Measurements from ENCODE around the gene PRAMEF5. TPM values are rescaled to one million over a fixed set of nuclear protein-coding genes. Genes with fewer than 3 reads are reported as not detected.
"Not testable (repeated sequence)": the region's sequence is repeated elsewhere in the genome, so short reads cannot be mapped to it uniquely, and the experiment has no call there.

The PRAMEF5 gene
- polyA plus RNA-seq (2012; ENCODE audit: low read depth, missing spikeins), result not detected

DNA sequence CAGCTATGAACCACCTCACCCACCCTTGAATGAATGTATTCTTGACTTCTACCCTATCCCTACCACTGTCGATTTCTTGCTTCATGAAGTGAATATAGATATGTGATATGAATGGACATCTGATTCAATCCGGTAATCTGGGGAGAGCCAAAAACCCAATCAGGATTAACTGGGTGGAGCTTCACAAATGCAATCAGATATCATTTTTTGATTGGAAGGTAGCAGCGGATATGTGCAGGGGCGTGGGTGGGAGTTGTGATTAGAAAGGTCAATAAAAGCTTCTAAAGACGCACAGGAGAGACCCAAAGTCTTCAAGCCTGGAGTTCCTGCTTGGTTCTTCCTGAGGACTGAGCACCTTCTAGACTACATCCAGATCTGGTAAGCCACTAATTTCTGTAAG is at the start of gene PRAMEF5:
PRAMEF5 (plus strand) TSS at position 301 of the 400 bp plus-strand sequence. CDS start 5,071 bp downstream, outside the sequence.
- not testable (repeated sequence) for FAIRE-seq; DNase-seq (ENCODE audit: insufficient read length, low spot score)

DNA sequence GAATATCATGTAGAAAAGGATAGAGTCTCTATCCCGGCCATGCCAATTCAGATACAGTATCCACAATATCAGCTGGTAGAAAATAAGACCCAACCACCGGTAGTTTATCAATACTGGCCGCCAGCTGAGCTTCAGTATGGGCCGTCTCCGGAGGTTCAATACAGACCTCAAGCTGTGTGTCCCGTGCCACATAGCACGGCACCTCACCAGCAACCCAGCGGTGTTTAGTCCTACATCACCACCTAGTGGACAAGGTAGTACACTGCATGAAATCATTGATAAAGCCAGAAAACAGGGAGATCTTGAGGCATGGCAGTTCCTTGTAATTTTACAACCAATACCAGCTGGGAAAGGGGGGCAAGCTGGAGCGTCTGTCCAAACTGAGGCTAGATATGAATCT is 45.3 kb upstream of the PRAMEF5 start:
- FAIRE-seq, result not testable (repeated sequence)

GRCh38 chr1:13216619-13217018 is 37.4 kb upstream of the PRAMEF5 start:
- DNase-seq (ENCODE audit: insufficient read length, low spot score); FAIRE-seq: not testable (repeated sequence)

More for the DNA sequence above, 45.3 kb upstream of the PRAMEF5 start:
- DNase-seq (ENCODE audit: insufficient read length, low spot score), result not testable (repeated sequence)

- DNase-seq (ENCODE audit: insufficient read length, low spot score); FAIRE-seq: not testable (repeated sequence)
Measured at GRCh38 chr1:13219203-13219602, 34.8 kb upstream of the PRAMEF5 start.

- not testable (repeated sequence) for DNase-seq (ENCODE audit: insufficient read length, low spot score); FAIRE-seq
Measured at GRCh38 chr1:13222788-13223187, 31.2 kb upstream of the PRAMEF5 start.

- DNase-seq (ENCODE audit: insufficient read length, low spot score) (no peak), FAIRE-seq (no peak)
- TF ChIP-seq SPI1 (IDR thresholded peaks at IDR 0.05; ENCODE audit: low read depth, low read length) (no peak), TAF1 (IDR thresholded peaks at IDR 0.05; ENCODE audit: low read depth, low read length) (no peak), PAX5 (IDR thresholded peaks at IDR 0.05; ENCODE audit: insufficient read depth, low read length, severe bottlenecking) (no peak), POLR2AphosphoS5 (IDR thresholded peaks at IDR 0.05; ENCODE audit: low read depth, low read length) (no peak), POLR2A (IDR thresholded peaks at IDR 0.05; ENCODE audit: low read depth, low read length) (no peak), POU2F2 (IDR thresholded peaks at IDR 0.05; ENCODE audit: low read depth, low read length) (no peak)
Measured at GRCh38 chr1:13224480-13225060, 29.4 kb upstream of the PRAMEF5 start.

GRCh38 chr1:13225675-13226204 is 28.3 kb upstream of the PRAMEF5 start, which contains the start of gene PRAMEF18:
TSS of gene PRAMEF18 (minus strand) at chr1:13226154. CDS start at chr1:13226106, 48 bp downstream.
- FAIRE-seq; DNase-seq (ENCODE audit: insufficient read length, low spot score): not testable (repeated sequence)

- FAIRE-seq; DNase-seq (ENCODE audit: insufficient read length, low spot score): not testable (repeated sequence)
Measured at GRCh38 chr1:13227271-13228055, 26.5 kb upstream of the PRAMEF5 start.

DNA sequence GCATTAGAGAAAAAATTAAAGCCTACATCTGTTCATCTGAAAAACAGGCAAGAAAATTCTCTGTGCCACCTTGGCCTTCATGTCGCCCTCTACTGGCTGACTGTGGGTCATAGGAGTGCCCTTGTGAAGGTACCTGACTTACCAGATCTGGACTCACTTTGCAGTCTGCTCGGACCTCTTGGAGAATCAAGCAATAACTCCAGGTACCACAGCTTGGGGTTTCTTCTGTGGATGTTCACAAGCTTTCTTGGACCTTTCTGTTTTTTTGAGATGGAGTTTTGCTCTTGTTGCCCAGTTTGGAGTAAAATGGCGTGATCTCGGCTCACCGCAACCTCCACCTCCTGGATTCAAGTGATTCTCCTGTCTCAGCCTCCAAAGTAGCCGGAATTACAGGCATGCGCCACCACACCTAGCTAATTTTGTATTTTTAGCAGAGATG is 25.6 kb upstream of the PRAMEF5 start:
- TF ChIP-seq SPI1 (IDR thresholded peaks at IDR 0.05; ENCODE audit: low read depth, low read length), result no peak
- no peak for TF ChIP-seq POLR2AphosphoS5 (IDR thresholded peaks at IDR 0.05; ENCODE audit: low read depth, low read length)
- TF ChIP-seq PAX5 (IDR thresholded peaks at IDR 0.05; ENCODE audit: insufficient read depth, low read length, severe bottlenecking), result no peak
- no peak for TF ChIP-seq POLR2A (IDR thresholded peaks at IDR 0.05; ENCODE audit: low read depth, low read length)
- TF ChIP-seq TAF1 (IDR thresholded peaks at IDR 0.05; ENCODE audit: low read depth, low read length), result no peak
- no peak for TF ChIP-seq POU2F2 (IDR thresholded peaks at IDR 0.05; ENCODE audit: low read depth, low read length)
- DNase-seq (ENCODE audit: insufficient read length, low spot score) (no peak), FAIRE-seq (no peak)

DNA sequence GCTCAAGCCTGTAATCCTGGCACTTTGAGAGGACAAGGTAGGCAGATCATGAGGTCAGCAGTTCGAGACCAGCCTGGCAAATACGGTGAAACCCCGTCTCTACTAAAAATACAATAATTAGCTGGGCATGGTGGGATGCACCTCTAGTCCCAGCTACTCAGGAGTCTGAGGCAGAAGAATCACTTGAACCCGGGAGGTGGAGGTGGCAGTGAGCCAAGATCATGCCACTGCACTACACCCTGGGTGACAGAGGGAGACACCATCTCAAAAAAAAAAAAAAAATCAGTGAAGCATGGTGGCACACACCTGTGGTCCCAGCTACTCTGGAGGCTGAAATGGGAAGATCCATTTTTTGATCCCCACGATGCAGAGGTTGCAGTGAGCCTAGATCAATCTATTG is 23.9 kb upstream of the PRAMEF5 start:
- DNase-seq (ENCODE audit: insufficient read length, low spot score); FAIRE-seq: not testable (repeated sequence)

- DNase-seq (ENCODE audit: insufficient read length, low spot score); FAIRE-seq: not testable (repeated sequence)
Measured at GRCh38 chr1:13230601-13231000, 23.4 kb upstream of the PRAMEF5 start.

DNA sequence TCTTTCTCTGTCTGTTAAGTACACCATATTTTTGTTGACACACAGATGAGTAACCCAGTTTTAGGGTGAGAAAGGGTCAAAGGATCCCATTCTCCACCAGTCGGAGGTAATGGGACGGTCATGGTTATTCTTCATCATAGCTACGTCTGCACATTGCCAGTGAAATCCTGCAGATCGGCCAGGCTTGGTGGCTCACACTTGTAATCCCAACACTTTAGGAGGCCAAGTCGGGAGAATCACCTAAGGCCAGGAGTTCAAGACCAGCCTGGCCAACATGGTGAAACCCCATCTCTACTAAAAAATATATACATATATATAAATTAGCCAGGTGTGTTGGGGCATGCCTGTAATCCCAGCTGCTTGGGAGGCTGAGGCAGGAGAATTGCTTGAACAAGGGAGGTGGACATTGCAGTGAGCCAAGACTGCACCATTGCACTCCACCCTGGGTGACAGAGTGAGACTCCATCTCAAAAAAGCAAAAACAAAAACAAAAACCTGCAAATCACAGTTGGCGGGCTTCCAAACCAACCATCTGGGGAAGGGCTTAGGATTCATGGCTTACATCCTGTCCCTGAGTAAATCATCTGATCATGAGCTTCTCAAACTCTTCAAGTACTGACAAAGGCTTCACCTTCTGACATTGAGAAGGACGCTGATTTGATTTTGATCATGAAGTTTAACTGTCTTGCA is 22.8 kb upstream of the PRAMEF5 start:
- not testable (repeated sequence) for FAIRE-seq; DNase-seq (ENCODE audit: insufficient read length, low spot score)

DNA sequence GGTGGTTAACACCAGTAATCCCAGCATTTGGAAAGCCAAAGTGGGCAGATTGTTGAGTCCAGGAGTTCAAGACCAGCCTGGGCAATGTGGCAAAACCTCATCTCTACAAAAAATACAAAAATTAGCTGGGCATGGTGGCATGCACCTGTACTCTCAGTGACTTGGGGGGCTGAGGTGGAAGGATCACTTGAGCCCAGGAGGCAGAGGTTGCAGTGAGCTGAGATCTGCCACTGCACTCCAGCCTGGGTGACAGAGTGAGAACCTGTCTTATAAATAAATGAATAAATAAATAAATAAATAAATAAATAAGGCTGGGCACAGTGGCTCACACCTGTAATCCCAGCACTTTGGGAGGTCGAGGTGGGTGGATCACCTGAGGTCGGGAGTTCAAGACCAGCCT is 21.9 kb upstream of the PRAMEF5 start:
- not testable (repeated sequence) for DNase-seq (ENCODE audit: insufficient read length, low spot score); FAIRE-seq

DNA sequence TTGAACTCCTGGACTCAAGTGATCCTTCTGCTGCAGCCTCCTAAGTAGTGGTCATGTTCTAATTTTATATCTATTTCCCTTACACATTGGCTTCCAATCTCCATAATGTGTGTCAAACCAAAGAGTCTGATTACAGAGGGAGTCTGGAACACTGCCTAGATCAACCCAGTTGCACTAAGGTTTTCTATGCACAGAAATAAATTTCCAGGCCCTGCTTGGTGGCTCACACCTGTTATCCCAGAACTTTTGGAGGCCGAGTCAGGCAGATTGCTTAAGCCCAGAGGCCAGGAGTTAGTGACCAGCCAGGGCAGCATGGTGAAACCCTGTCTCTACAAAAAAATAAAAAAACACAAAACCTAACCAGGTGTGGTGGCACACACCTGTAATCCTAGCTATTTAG is 19.9 kb upstream of the PRAMEF5 start:
- FAIRE-seq; DNase-seq (ENCODE audit: insufficient read length, low spot score): not testable (repeated sequence)

GRCh38 chr1:13237572-13237971 is 16.4 kb upstream of the PRAMEF5 start:
- DNase-seq (ENCODE audit: insufficient read length, low spot score); FAIRE-seq: not testable (repeated sequence)

GRCh38 chr1:13239633-13240032 is 14.4 kb upstream of the PRAMEF5 start:
- not testable (repeated sequence) for FAIRE-seq

GRCh38 chr1:13243536-13244263 is 10.3 kb upstream of the PRAMEF5 start:
- DNase-seq (ENCODE audit: insufficient read length, low spot score); FAIRE-seq: not testable (repeated sequence)

More at GRCh38 chr1:13239633-13240032, 14.4 kb upstream of the PRAMEF5 start:
- DNase-seq (ENCODE audit: insufficient read length, low spot score), result not testable (repeated sequence)

Data from GM12891 (cell line).